ENCODE results near the gene ZBTB20.
A peak's percentile ranks its signal among the peaks of the same experiment; 100 is the strongest.

The ZBTB20 gene

GRCh38 chr3:114619771-114620170 is 527.3 kb downstream of the ZBTB20 start:
- no peak for DNase-seq

GRCh38 chr3:114615523-114616085 is 531.5 kb downstream of the ZBTB20 start:
- no peak for DNase-seq

- DNase-seq, result no peak
Measured at GRCh38 chr3:114609973-114610630, 537.0 kb downstream of the ZBTB20 start.

GRCh38 chr3:114608293-114608692 is 538.8 kb downstream of the ZBTB20 start:
- DNase-seq, result no peak

GRCh38 chr3:114606336-114606735 is 540.8 kb downstream of the ZBTB20 start:
- no peak for DNase-seq

GRCh38 chr3:114600571-114600970 is 546.5 kb downstream of the ZBTB20 start:
- no peak for DNase-seq

GRCh38 chr3:114597871-114598270 is 549.2 kb downstream of the ZBTB20 start:
- no peak for DNase-seq

- no peak for DNase-seq
Measured at GRCh38 chr3:114597012-114597411, 550.1 kb downstream of the ZBTB20 start.

- no peak for DNase-seq
Measured at GRCh38 chr3:114596147-114596546, 550.9 kb downstream of the ZBTB20 start.

- DNase-seq, result no peak
Measured at GRCh38 chr3:114595522-114596028, 551.5 kb downstream of the ZBTB20 start.

GRCh38 chr3:114590309-114591047 is 556.6 kb downstream of the ZBTB20 start:
- no peak for DNase-seq

- no peak for DNase-seq
Measured at GRCh38 chr3:114587986-114588385, 559.1 kb downstream of the ZBTB20 start.

- DNase-seq, result no peak
Measured at GRCh38 chr3:114586119-114586518, 561.0 kb downstream of the ZBTB20 start.

- no peak for DNase-seq
Measured at GRCh38 chr3:114585687-114586086, 561.4 kb downstream of the ZBTB20 start.

GRCh38 chr3:114584734-114585371 is 562.2 kb downstream of the ZBTB20 start:
- no peak for DNase-seq

- no peak for DNase-seq
Measured at GRCh38 chr3:114582929-114583328, 564.2 kb downstream of the ZBTB20 start.

GRCh38 chr3:114572364-114573062 is 574.6 kb downstream of the ZBTB20 start:
- no peak for DNase-seq

GRCh38 chr3:114571363-114571762 is 575.7 kb downstream of the ZBTB20 start:
- no peak for DNase-seq

GRCh38 chr3:114569186-114569585 is 577.9 kb downstream of the ZBTB20 start:
- no peak for DNase-seq

GRCh38 chr3:114567771-114568170 is 579.3 kb downstream of the ZBTB20 start:
- DNase-seq, result no peak

GRCh38 chr3:114566767-114567166 is 580.3 kb downstream of the ZBTB20 start:
- no peak for DNase-seq

GRCh38 chr3:114566162-114566755 is 580.8 kb downstream of the ZBTB20 start:
- peak in 1 of 5 donors; percentile 8 for DNase-seq
